SK-N-MC (cell line): ENCODE results near the gene IFT122.

Experiments used
- DNase-seq: peaks from one replicate; pipeline ENCODE4 v3.0.0-alpha.2; 2011; ENCODE audit warnings: low read depth, low spot score
- H3K27ac ChIP-seq: fragments of 200-600 bp; sonication (generic); 2 replicates; pipeline ENCODE4 v1.5.1; 2016; ENCODE audit warnings: mixed run types
- H3K36me3 ChIP-seq: fragments of 200-600 bp; sonication (generic); 2 replicates; pipeline ENCODE4 v1.6.1; 2017; ENCODE audit warnings: antibody characterized with exemption, low read length, mixed read lengths; ENCODE audit not compliant: insufficient read depth
- H3K4me3 ChIP-seq: fragments of 200-600 bp; sonication (generic); 2 replicates; pipeline ENCODE4 v1.5.1; 2016
- H3K9ac ChIP-seq: fragments of 200-600 bp; sonication (generic); 2 replicates; pipeline ENCODE4 v1.8.0; 2017; ENCODE audit warnings: mixed run types, mixed read lengths; ENCODE audit not compliant: insufficient read length
- H3K9me3 ChIP-seq: fragments of 200-600 bp; sonication (generic); 2 replicates; pipeline ENCODE4 v1.6.1; 2017; ENCODE audit warnings: low read depth, mild to moderate bottlenecking, antibody characterized with exemption, low read length, moderate library complexity, mixed read lengths
- EZH2 ChIP-seq: fragments of 200-600 bp; sonication (generic); IDR thresholded peaks from one replicate; pipeline ENCODE4 v1.6.1; 2017; ENCODE audit warnings: antibody characterized with exemption
- FOXP2 ChIP-seq: optimal IDR thresholded peaks from 2 replicates; pipeline ENCODE3; 2011; ENCODE audit warnings: mild to moderate bottlenecking, moderate library complexity; ENCODE audit not compliant: insufficient read depth; ENCODE audit errors: extremely low read length, control extremely low read depth
- POLR2AphosphoS5 ChIP-seq: IDR thresholded peaks from 2 replicates; pipeline ENCODE4 v1.6.1; 2012; ENCODE audit warnings: mild to moderate bottlenecking, low read depth, low read length, borderline replicate concordance

IFT122 gene

DNA sequence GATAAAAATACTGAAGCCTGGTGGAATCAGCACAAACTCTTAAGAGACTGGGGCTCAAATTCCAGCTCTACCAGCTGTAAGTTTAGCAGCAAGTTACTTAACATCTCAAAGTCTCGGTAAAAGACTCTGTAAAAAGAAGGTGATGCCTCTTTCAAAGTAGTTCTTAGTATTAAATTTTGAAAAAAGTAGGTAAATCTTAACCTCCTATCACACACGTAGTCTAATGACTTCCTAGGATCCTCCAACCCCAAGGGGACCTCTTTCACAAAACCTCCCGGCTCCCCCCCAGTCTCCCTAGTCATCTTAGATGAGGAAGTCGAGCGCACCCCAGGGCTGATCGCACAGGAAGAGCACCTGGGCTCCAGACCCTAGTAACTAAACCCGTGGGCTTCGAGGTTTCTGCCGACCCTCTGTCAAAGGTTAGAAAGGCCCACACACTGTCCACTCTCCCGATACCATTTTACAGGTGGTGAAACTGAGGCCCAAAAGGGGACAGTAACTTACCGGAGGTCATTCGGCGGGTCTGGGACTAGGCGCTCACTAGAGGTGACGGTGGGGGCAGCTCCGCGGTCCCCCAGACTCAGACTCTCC is 703 bp upstream of the IFT122 start:
- Histone ChIP-seq H3K27ac (peak overlapping the region; percentile 72), H3K4me3 (peak overlapping the region; percentile 96), H3K36me3 (peaks cover 43% of the 10 kb centered on the region), H3K9me3 (no peaks in the 10 kb centered on the region), H3K9ac (peak overlapping the region; percentile 95)
- no peak for DNase-seq
- no peak for TF ChIP-seq EZH2
- no peak for TF ChIP-seq FOXP2

DNA sequence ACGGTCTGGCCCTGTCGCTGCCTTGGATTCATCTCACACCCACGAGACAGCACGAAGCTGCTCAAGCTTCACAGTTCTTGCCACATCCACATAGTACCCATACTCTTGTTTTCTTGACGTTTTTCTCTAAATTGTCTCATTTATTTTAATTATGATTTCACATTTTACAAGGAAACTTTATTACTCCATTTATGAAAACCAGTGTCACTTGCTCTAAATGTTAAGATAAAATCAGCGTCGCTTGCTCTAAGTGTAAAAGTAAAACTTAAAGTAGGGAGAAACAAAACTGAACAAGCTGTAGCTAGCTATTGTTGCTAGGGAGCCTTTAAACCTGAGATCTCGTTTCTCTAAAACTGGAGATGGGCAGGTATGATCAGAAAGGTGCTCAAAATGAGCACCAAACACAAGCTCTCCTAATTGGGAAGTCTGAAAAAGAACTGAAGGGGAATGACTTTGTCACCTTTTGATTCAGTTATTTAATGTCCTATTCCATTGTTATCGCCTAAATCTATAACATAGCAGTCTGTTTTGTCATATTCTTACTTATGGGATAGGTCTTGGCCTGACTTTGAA is 680 bp downstream of the IFT122 start:
- Histone ChIP-seq H3K9ac (peak overlapping the region; percentile 89), H3K9me3 (no peaks in the 10 kb centered on the region), H3K4me3 (peak overlapping the region; percentile 96), H3K27ac (peak overlapping the region; percentile 84), H3K36me3 (peaks cover 29% of the 10 kb centered on the region)
- DNase-seq, result no peak
- TF ChIP-seq FOXP2 (no peak), EZH2 (no peak), POLR2AphosphoS5 (no peak)

DNA sequence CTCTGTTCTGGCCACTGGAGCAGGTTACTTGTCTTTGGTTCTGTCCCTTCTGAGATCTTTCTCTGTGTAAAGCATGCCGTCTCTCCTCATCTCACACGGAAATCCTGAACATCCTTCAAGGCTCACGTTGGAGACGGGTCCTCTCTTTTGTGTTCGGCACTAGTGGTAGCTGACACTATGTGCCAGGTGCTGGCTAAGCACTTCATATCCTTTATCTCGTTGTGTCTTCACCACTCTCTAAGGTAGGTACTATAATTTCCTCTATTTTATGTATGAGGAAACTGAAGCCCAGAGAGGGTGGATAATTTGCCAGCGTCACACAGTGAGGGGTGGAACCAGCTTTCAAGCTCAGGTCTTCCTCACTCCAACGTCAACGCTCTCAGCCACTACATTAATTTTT is 1.2 kb downstream of the IFT122 start:
- Histone ChIP-seq H3K4me3 (peak overlapping the region; percentile 96), H3K36me3 (peaks cover 24% of the 10 kb centered on the region), H3K27ac (peak overlapping the region; percentile 84; the same call in 1 of the 2 replicates), H3K9me3 (no peaks in the 10 kb centered on the region), H3K9ac (peak overlapping the region; percentile 89)
- no peak for DNase-seq
- no peak for TF ChIP-seq FOXP2
- TF ChIP-seq EZH2, result no peak
- TF ChIP-seq POLR2AphosphoS5, result no peak

DNA sequence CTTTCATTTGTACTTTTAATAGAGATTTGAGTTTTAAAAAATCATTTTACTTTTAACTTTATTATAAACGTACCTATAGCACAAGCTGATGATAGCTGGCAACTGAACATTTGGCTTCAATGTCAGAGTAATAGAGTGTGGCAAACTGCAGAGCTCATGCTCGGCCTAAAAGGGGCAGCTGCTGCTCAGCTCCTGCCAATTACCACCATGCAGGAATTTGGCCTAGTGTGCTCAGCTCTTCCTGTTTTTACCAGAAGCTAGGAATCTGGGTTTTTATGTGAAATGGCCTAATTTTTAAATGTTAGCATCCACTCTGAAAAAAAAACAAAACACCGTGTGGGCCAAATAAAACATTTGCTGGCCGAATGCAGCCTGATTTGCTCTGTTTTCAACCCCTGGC is 1.8 kb downstream of the IFT122 start:
- TF ChIP-seq EZH2 (no peak), POLR2AphosphoS5 (no peak), FOXP2 (no peak)

DNA sequence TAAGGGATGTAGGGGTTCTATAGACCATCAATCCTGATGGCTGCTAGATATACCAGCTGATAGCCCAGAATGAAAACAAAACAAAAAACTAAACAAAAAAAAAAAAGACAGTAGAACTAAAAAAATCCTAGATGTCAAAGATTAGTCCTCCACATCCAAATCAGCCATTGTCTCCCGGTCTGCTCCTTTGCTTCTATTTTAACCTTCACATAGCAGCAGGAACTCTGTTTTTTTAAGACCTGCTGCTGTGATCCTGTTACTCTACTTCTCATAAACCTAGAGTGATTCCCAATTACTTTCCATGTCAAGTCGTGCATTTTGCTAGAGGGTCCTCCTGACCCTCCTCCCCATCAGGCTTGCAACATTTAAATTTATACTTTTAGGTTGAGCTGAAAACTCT is 2.5 kb downstream of the IFT122 start:
- peak overlapping the region; percentile 96 for H3K4me3 ChIP-seq
- TF ChIP-seq EZH2 (no peak), POLR2AphosphoS5 (no peak), FOXP2 (no peak)
- no peaks in the 10 kb centered on the region for H3K9me3 ChIP-seq
- H3K27ac ChIP-seq, result peak overlapping the region; percentile 51; the same call in 1 of the 2 replicates
- H3K36me3 ChIP-seq, result peaks cover 11% of the 10 kb centered on the region
- no peak for DNase-seq
- peak overlapping the region; percentile 61 for H3K9ac ChIP-seq

More for the DNA sequence above, 1.8 kb downstream of the IFT122 start:
- no peaks in the 10 kb centered on the region for H3K9me3 ChIP-seq
- H3K36me3 ChIP-seq, result peaks cover 18% of the 10 kb centered on the region
- peak overlapping the region; percentile 96 for H3K4me3 ChIP-seq
- no peak for DNase-seq
- H3K27ac ChIP-seq, result peak overlapping the region; percentile 51; the same call in 1 of the 2 replicates
- peak overlapping the region; percentile 61 for H3K9ac ChIP-seq

DNA sequence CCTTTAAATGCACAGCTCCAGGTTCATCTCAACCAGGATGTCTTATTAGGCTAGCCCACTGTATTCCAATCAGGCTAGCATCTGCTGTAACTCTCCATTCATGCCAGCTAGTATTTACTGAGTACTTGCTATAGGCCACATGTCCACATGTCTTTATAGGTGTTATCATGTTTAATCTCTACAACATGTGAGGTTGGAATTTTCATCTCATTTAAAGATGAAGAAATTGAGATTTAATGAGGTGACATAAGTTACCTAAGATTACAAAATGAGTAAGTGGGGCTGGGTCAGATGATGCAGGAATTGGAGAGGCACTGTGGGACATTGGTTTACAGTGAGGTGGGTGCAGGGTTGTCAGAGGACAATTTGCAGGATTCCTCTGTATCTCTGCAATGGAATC is 2.9 kb downstream of the IFT122 start:
- H3K9ac ChIP-seq, result peak overlapping the region; percentile 61
- no peak for DNase-seq
- H3K36me3 ChIP-seq, result peaks cover 6% of the 10 kb centered on the region
- TF ChIP-seq POLR2AphosphoS5 (no peak), FOXP2 (no peak), EZH2 (no peak)
- H3K4me3 ChIP-seq, result no peak overlapping the region; the same call in 1 of the 2 replicates
- H3K27ac ChIP-seq, result peak overlapping the region; percentile 51; the same call in 1 of the 2 replicates
- H3K9me3 ChIP-seq, result no peaks in the 10 kb centered on the region

DNA sequence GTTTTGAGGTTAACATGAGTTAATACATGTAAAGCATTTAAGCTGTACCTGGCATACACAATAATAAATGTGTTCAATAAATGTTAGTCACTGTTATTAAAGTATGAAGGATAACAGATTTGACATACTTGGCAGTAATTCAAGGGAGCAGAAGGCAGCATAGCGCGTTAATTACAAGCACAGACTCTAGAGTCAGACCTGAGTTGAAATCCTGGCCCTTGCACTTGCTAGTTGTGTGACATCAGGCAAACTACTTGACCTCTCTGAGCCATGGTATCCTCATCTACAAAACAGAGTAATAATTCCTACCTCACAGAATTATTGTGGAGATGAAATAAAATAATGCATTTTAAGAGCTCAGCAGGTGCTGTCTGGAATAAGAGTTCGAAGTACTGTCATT is 5.4 kb downstream of the IFT122 start:
- Histone ChIP-seq H3K9ac (no peak overlapping the region), H3K27ac (no peak overlapping the region), H3K9me3 (no peaks in the 10 kb centered on the region), H3K36me3 (peaks cover 4% of the 10 kb centered on the region; the same call in 1 of the 2 replicates), H3K4me3 (no peak overlapping the region)
- TF ChIP-seq EZH2 (no peak), FOXP2 (no peak), POLR2AphosphoS5 (no peak)
- no peak for DNase-seq

DNA sequence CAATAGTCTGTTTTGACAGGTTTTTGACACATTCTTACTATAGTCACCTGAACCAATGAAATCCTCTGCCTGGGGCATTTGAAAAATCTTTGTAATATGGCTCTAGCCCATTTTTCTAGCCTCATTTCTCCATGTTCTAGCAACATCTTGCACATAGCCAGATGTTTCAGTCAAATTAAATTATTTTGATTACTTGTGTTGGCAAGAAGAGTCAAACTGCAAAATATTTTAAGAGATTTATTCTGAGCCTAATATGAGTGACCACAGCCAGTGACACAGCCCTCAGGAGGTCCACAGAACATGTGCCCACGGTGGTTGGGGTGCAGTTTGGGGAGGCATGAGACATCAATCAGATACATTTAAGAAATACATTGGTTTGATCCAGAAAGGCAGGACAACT is 6.9 kb downstream of the IFT122 start:
- H3K27ac ChIP-seq, result no peak overlapping the region
- no peak for DNase-seq

More for the DNA sequence above, 6.9 kb downstream of the IFT122 start:
- Histone ChIP-seq H3K36me3 (peaks cover 10% of the 10 kb centered on the region), H3K4me3 (no peak overlapping the region), H3K9me3 (no peaks in the 10 kb centered on the region), H3K9ac (no peak overlapping the region)
- TF ChIP-seq FOXP2, result no peak
- TF ChIP-seq POLR2AphosphoS5, result no peak
- no peak for TF ChIP-seq EZH2
